Fibroblast of lung (primary cell): ENCODE measurements around the gene VPS37D. TPM values are rescaled to one million over a fixed set of nuclear protein-coding genes. Genes with fewer than 3 reads are reported as not detected.

Source experiments
- DNase-seq, 2 donors: peaks; one replicate each; pipeline versions ENCODE4 v3.0.0 to v3.0.0-alpha.2; 2010; ENCODE audit warnings: low read depth in 2 of 2
- H2AFZ ChIP-seq: 2 replicates; pipeline ENCODE4 v1.5.1; 2012; ENCODE audit warnings: low read length, control low read depth, inconsistent platforms
- H3K27ac ChIP-seq: 2 replicates; pipeline ENCODE4 v1.5.1; 2011; ENCODE audit warnings: low read length, control low read depth; ENCODE audit not compliant: insufficient read depth
- H3K27me3 ChIP-seq: 2 replicates; pipeline ENCODE4 v1.5.1; 2011; ENCODE audit warnings: mild to moderate bottlenecking, low read length; ENCODE audit not compliant: control insufficient read depth, insufficient read depth
- H3K36me3 ChIP-seq: 2 replicates; pipeline ENCODE4 v1.5.1; 2011; ENCODE audit warnings: low read length; ENCODE audit not compliant: control insufficient read depth, insufficient read depth
- H3K4me1 ChIP-seq: 2 replicates; pipeline ENCODE4 v1.5.1; 2011; ENCODE audit warnings: low read length; ENCODE audit not compliant: control insufficient read depth, insufficient read depth; ENCODE audit errors: extremely low read depth
- H3K4me2 ChIP-seq: 2 replicates; pipeline ENCODE4 v1.5.1; 2011; ENCODE audit warnings: low read length, control low read depth; ENCODE audit not compliant: insufficient read depth; ENCODE audit errors: extremely low read depth
- H3K4me3 ChIP-seq, 4 experiments: fragments of 200-600 bp in 1 of 4; sonication (generic) in 1 of 4; replicated peaks in 1 of 4; 2 replicates each; pipeline ENCODE4 v1.5.1; 2011 to 2016; ENCODE audit warnings: low read length in 4 of 4, low read depth in 3 of 4, mild to moderate bottlenecking in 3 of 4, control low read depth in 2 of 4, inconsistent platforms in 1 of 4, mixed read lengths in 1 of 4; ENCODE audit not compliant: insufficient read depth in 1 of 4; ENCODE audit errors: control extremely low read depth in 1 of 4
- H3K79me2 ChIP-seq: 2 replicates; pipeline ENCODE4 v1.5.1; 2012; ENCODE audit warnings: mild to moderate bottlenecking, low read length, inconsistent platforms; ENCODE audit not compliant: control insufficient read depth, insufficient read depth
- H3K9ac ChIP-seq: 2 replicates; pipeline ENCODE4 v1.5.1; 2011; ENCODE audit warnings: mild to moderate bottlenecking, low read length, control low read depth; ENCODE audit not compliant: insufficient read depth
- H3K9me3 ChIP-seq: 2 replicates; pipeline ENCODE4 v1.5.1; 2012; ENCODE audit warnings: low read depth, low read length; ENCODE audit not compliant: control insufficient read depth, insufficient read depth
- H4K20me1 ChIP-seq: 2 replicates; pipeline ENCODE4 v1.5.1; 2011; ENCODE audit warnings: low read length; ENCODE audit not compliant: control insufficient read depth, insufficient read depth; ENCODE audit errors: extremely low read depth
- EZH2 ChIP-seq: IDR thresholded peaks from 2 replicates; pipeline ENCODE4 v1.5.1; 2012; ENCODE audit warnings: low read length, control low read depth, mild to moderate bottlenecking; ENCODE audit errors: missing control alignments
- polyA plus RNA-seq, 2 donors: library from polyadenylated mRNA; depleted of rRNA in 1 of 2; stranded (reverse) in 1 of 2; unstranded in 1 of 2; fragments of >200 nt; gene quantifications; 2 replicates each; pipeline ENCODE4 v1.2.1, GENCODE V29; 2011 to 2012; ENCODE audit warnings: missing spikeins in 1 of 2
- total RNA-seq: library from RNA; depleted of rRNA; stranded (reverse); fragments of >200 nt; gene quantifications from 2 replicates; pipeline ENCODE4 v1.2.1, GENCODE V29; 2014
- TF ChIP-seq, protein P1 (sequence below), 2 donors: IDR thresholded peaks in 1 of 2; conservative IDR thresholded peaks in 1 of 2; 1 replicate in 1 of 2; 2 replicates in 1 of 2; pipeline ENCODE4 v1.5.1; 2011 to 2012; ENCODE audit warnings: low read length in 2 of 2, control low read depth in 1 of 2, inconsistent platforms in 1 of 2, low read depth in 1 of 2, mild to moderate bottlenecking in 1 of 2

Gene VPS37D
- total and polyA plus RNA-seq, 2 donors (not counting 1 experiment from before 2014, with no cell fraction given) = 0.87 to 6.8 TPM

- Histone ChIP-seq H3K27ac (peak overlapping the region; percentile 71), H3K27me3 (no peaks in the 10 kb centered on the region), H3K36me3 (no peaks in the 10 kb centered on the region), H4K20me1 (no peaks in the 10 kb centered on the region), H3K9me3 (no peaks in the 10 kb centered on the region), H3K79me2 (peaks cover 48% of the 10 kb centered on the region), H3K4me1 (peaks cover 28% of the 10 kb centered on the region), H2AFZ (no peak overlapping the region), H3K9ac (no peak overlapping the region), H3K4me3 (peak overlapping the region; percentile 71 to 87 (median 80)), H3K4me2 (peak overlapping the region; percentile 82)
- TF ChIP-seq, protein P1, sequence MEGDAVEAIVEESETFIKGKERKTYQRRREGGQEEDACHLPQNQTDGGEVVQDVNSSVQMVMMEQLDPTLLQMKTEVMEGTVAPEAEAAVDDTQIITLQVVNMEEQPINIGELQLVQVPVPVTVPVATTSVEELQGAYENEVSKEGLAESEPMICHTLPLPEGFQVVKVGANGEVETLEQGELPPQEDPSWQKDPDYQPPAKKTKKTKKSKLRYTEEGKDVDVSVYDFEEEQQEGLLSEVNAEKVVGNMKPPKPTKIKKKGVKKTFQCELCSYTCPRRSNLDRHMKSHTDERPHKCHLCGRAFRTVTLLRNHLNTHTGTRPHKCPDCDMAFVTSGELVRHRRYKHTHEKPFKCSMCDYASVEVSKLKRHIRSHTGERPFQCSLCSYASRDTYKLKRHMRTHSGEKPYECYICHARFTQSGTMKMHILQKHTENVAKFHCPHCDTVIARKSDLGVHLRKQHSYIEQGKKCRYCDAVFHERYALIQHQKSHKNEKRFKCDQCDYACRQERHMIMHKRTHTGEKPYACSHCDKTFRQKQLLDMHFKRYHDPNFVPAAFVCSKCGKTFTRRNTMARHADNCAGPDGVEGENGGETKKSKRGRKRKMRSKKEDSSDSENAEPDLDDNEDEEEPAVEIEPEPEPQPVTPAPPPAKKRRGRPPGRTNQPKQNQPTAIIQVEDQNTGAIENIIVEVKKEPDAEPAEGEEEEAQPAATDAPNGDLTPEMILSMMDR (conservative IDR thresholded peaks at IDR 0.05 in 1 of 2, IDR thresholded peaks at IDR 0.05 in 1 of 2; ENCODE audit: low read depth in 1 of 2, low read length in 2 of 2) = no peak
- no peak for TF ChIP-seq EZH2
- peak; percentile 64 to 93 for DNase-seq
These were observed 50.4 kb downstream of the VPS37D start for GRCh38 chr7:73717991-73718405.

DNA sequence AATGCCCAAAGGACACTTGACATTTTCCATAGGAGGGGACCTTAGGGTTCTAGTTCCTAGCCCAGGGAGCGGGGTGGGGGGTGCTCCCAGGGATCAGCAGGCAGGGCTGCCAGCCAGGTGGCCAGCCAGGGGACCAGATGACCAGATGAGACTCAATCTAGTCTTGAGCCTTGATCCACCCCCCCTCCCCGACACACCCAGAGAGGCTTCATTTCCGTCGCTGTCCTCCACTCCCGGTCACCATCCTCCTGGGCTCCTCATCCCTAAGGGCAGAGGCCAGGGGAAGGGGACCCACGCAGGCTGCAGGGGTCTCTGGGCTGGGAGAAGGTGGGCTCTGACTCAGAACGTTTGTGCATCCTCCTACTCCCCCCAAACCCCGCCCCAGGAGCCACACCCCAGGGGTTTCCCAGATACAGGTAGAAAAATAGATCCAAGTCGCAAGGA is 50.8 kb downstream of the VPS37D start:
- Histone ChIP-seq H4K20me1 (no peaks in the 10 kb centered on the region), H3K36me3 (no peaks in the 10 kb centered on the region), H2AFZ (no peak overlapping the region), H3K79me2 (peaks cover 43% of the 10 kb centered on the region), H3K27ac (peak overlapping the region; percentile 71), H3K9me3 (no peaks in the 10 kb centered on the region), H3K4me3 (peak overlapping the region; percentile 71 to 87 (median 80)), H3K4me2 (peak overlapping the region; percentile 82), H3K4me1 (peaks cover 28% of the 10 kb centered on the region), H3K9ac (peak overlapping the region; percentile 77), H3K27me3 (no peaks in the 10 kb centered on the region)
- no peak for DNase-seq
- TF ChIP-seq EZH2 = no peak
- TF ChIP-seq, protein P1 (conservative IDR thresholded peaks at IDR 0.05 in 1 of 2, IDR thresholded peaks at IDR 0.05 in 1 of 2; ENCODE audit: low read depth in 1 of 2, low read length in 2 of 2) = no peak

DNA sequence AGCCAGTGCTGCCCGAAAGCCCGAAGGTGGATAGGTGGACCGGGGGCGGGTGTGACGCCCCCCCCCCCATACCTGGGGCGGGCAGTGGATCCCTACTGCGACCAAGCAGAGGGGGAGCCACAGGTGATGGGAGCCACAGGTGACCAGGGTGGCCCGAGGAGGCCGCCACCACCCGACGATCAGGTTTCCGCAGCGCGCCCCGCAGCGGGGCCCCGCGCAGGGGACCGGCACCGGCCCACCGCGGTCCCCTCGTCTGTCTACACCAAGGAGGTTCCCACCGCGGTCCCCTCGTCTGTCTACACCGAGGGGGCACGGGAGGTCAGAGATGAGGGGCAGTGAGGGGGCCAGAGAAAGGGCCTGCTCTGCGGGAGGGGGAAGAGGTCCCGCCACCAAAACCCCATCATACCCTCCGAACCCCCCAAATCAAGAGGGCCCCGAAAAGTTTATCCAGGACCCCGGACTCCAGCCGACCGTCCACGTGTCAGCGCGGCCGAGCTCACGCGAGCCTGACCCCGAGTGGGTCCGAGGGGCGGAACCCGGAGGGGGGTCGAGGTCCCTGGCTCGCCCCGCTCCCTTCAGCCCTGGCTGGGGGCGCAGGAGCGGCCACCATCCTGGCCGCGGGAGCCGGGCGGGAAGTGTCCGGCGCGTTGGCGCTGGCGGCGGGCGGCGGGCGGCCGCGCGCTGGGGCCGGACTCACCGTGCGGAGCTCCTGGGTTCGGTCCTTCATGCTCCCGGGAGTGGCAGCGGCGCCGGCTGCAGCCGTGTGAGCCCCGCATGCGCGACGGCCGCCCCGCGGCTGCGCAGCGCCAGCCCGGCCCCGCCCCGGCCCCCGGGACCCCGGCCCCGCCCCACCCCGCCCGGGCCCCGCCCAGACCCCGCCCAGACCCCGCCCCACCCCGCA is 51.5 kb downstream of the VPS37D start, which contains the start of gene STX1A:
Gene STX1A (minus strand): TSS at position 765 of the 901 bp plus-strand sequence. CDS start 38 bp downstream, at position 727.
- TF ChIP-seq EZH2 = no peak
- TF ChIP-seq, protein P1 (conservative IDR thresholded peaks at IDR 0.05 in 1 of 2, IDR thresholded peaks at IDR 0.05 in 1 of 2; ENCODE audit: low read depth in 1 of 2, low read length in 2 of 2) = no peak
- H3K4me1 ChIP-seq = peaks cover 28% of the 10 kb centered on the region
- no peaks in the 10 kb centered on the region for H3K9me3 ChIP-seq
- H3K9ac ChIP-seq = peak within 1 kb of the TSS; percentile 77
- no peak within 1 kb of the TSS for H2AFZ ChIP-seq
- no peaks in the 10 kb centered on the region for H3K36me3 ChIP-seq
- DNase-seq = peak; percentile 56 to 61
- no peaks in the 10 kb centered on the region for H3K27me3 ChIP-seq
- H4K20me1 ChIP-seq = no peaks in the 10 kb centered on the region
- peak within 1 kb of the TSS; percentile 82 for H3K4me2 ChIP-seq
- H3K27ac ChIP-seq = peak within 1 kb of the TSS; percentile 71
- peak within 1 kb of the TSS; percentile 71 to 87 (median 80) for H3K4me3 ChIP-seq
- peaks cover 38% of the 10 kb centered on the region for H3K79me2 ChIP-seq
